Fibroblast of skin of right biceps (primary cell): ENCODE measurements around the gene SELENON.

Experiments used
- DNase-seq: peaks from one replicate; pipeline ENCODE4 v3.0.0-alpha.2; 2013

SELENON gene

DNA sequence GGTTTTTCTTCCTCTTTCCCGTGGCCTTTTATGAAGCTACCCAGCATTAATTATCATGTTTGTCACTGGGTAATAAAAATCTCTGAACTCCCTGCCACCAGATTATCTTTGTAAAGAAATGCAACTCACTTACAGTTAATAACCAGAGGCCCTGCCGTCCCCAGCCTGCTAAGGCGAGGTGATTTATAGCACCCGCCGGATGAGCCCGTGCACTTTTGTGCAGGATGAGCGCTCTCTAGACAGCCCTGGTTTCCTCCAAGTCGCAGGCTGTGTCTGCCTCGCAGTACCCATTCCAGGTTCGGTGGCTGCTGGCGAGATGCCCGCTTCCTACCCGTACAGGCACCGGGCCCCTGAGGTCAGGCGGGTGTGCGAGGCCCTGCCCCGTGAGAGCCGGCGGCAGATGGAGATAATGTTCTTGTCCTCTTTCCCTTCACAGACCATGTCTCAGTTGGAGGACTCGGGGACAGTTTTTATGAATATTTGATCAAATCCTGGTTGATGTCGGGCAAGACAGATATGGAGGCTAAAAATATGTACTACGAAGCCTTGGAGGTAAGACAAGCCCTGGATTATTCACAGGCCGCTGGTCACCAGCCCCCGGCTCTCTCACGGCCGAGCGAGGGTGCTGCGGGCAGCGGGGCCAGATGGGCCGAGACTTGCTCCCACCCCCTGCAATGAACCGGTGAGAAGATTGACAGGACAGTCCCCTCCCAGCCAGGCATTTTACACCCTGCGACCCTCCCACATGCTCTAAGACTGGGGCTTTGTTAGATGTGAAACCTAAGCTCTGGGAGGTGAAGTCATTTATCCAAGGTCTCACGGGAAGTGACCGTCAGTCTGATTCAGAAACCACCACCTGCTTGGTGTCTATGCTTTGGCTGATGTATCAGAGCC, 28.5 kb upstream of the SELENON start:
- DNase-seq: peak; percentile 13

DNA sequence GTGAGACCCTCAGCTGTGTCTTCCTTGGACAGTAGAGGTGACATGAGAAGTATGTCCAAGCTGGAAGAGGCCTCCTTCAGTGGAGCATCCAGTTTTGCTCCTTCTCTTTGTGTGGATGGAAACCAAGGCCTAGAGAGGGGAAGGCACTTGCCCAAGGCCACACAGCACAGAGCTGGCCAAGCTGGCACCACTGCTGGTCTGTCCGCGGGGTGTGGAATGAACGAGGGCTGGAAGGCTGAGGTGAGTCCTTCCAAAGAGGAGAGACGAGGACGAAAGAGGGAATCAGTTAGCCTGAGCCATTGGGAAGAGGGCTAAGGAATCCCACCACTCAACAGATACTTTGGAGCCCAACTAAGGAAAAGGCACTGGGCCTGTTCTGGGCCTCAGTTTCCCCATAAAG, 27.8 kb upstream of the SELENON start:
- DNase-seq: no peak

DNA sequence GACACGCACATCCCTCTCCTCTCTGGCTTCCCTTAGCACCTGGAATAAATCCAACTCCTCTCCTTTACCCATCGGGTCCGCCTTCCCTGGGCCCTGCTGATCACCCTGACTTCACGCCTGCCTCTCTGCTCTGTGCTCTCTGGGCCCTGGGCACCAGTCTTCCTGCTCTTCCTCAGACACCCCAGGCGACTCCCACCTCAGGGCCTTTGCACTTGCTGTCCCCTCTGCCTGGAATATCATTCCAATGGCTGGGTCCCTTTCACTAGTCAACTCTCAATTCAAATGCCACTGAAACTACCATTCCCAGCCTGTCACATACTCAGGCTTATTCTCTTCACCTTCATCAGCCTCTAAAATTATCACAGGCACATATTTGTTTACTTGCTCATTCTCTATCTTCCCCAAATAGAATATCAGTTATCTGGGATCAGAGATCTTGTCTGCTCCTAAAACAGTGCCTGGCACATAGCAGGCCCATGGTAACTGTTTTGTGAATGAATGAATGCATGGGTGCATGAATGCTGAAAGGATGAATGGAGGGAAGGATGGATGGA, 27.2 kb upstream of the SELENON start:
- DNase-seq: no peak

DNA sequence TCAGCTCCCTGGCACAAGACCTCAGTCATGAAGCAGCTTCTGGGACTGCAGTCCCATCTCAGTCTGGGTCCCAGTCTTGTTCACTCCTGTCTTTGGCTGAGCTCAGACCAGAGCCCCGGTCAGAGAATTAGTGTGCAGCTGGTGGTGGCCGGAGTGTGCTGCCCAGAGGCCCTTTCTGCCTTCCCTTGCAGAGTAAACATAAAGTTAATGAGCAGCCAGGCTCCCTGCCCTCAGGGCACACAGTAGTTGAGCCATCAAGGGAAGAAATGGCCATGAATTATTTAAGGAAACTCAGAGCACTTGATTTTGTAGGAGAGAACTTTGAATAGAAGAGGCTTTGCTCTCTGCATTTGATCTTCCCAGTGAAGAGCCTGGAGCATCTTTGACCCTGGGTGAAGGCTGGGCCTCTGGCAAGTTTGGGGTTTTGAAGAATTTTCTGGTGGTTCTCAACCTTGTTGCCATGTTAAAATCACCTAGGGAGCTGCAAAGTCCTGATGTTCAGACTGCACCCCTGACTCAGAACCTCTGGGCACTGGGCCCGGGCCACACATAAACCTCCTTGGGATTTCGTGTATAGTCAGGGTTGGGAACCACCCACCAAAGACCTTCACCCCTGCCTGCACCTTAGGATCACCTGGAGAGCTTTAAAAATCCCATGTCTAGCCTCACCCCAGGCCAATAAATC, 26.4 kb upstream of the SELENON start:
- no peak for DNase-seq

DNA sequence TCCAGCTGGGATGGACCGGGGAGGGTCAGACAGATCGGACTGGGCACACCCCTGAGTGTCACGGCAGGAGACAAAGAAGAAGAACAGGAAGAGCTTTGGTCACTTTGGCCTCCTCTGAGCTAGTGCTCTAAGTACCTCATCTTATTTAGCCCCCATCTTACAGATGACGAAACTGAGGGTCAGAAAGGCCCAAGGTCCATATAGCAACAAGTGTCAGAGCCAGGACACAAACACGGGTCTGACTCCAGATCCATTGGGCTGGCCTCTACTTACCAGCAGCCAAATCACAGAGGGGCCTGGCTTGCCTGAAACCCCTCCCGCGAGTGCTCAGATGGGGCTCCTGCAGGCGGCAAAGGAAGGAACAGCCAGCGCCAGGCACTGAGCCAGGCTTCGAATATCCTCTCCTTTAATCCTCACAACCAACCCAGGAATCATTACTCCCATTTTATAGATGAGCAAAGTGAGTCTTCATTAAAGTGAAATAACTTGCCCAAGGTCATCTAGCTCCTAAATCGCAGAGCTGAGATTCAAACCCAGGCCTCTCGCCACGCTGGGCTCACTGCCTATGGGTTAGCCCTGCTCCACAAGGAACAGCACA, 25.7 kb upstream of the SELENON start:
- DNase-seq: no peak

DNA sequence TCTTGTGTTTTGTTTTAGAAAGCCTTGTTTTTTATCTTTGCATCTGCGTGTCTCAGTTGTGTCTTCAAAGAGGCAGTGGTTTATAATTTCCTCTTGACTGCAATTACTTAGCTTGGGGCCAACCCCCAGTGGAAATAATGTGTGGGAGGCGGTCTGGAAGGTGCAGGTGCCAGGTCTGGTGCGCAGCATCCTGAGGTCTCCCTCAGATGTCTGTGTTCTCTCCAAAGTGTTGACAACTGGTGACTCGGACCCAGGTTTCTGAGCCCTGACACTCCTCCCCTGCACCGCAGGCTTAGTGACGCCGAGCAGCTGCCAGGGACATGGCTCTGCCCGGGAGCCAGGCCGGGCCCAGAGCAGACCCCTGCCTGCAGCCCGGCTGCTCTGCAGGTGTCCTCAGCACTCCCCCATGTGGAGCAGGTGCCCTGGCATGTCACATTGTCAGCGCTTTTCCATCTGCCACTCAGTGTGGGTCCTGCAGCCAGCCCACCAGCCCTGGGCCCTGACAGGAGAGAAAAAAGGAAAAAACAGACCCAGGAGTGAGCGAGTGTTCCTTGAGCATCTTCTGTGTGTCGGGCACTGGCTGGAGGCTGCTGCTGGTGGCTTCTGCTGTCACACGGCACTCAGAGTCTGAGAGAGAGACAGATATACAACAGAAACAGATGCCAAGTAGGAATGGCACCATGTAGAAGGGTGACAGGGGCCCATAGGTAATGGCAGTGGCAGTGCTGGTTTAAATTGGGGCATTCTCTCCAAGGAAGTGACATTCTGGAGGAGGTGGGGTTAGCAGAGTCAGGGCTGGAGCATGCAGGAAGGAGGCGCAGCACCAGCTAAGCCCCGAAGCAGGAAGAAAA, 24.8 kb upstream of the SELENON start:
- DNase-seq: no peak

DNA sequence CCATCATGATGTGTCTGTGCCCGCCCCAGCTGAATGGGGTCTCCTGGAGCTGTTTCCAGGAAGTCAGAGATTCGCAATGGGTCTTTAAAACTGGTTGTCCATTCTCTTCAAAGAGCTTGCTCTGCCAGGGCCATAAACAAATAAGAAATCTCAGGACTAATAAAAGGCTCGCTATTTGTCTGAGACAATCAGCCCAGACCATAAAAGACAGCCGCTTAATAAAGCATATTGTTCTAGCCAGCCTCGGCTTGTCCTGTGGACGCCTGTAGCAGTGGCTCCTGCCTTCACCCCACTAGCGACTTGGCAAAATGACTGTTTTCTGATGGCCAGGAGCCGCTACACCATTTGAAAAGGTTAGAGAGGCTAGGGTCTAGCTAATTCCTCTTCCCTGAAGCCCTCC, 20.6 kb upstream of the SELENON start:
- DNase-seq: no peak

DNA sequence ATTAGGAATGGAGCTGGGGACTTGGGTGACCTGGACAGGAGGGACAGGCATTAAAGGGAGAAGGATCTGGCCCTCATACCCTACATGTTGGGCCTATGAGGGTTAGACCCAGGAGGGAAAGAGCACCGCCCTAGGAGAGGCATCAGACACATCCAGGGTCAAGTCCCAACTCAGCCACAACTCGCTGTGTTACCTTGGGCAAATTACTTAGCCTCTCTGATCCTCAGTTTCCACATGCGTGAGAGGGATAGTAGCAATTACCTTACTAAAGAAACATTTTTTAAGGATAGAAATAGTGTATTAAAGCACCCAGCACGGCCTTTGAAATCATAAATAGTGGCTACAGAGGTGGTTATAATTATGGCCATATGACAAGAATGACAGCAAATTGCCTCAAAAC, 20.1 kb upstream of the SELENON start:
- DNase-seq: no peak

DNA sequence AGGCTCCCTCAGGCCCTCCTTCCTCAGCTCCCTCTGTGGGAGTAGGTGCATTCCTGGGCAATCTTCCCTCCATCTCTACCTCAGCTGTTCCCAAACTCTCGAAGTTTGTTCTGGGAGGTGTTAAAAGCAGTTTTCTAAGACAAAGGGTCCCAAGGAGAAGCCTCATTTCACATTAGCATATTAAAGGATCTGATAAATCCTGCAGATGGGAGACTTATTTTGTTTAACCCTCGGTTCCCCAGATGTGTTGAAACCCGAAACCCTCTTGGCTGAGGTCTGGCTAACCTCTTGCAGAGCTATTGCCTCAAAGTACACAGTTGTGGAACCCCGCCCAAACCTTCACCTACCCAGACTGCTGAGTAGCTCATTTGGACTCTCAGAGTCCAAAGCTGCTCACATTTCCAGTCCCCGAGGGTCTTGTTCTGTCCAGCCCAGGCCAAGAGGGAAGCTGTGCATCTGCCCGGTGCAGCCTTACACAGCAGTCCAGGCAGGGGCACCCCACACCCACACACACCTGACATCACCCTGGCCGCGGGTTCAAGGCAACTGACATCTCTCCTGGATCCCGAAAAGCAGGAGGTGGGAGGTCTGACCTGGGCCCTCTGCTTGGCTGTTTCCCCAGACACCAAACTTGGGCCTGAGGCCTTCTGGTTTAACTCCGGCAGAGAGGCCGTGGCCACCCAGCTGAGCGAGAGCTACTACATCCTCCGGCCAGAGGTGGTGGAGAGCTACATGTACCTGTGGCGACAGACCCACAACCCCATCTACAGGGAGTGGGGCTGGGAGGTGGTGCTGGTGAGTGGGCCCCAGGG, 19.5 kb upstream of the SELENON start:
- no peak for DNase-seq

DNA sequence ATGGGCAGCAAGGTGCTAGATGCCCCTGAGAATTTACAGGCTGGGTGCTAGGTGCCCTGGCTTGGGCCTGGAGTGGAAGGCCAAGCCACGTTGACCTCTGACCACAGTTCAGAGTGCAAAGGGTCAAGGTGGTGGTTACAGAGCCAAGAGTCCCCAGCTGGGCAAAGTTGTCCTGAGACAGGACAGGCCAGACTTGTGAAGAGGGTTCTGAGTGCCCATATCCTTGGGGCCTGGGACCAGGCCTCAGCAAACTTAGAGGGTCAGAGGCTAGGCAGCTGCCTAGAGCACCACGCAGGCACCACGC, 18.9 kb upstream of the SELENON start:
- no peak for DNase-seq

DNA sequence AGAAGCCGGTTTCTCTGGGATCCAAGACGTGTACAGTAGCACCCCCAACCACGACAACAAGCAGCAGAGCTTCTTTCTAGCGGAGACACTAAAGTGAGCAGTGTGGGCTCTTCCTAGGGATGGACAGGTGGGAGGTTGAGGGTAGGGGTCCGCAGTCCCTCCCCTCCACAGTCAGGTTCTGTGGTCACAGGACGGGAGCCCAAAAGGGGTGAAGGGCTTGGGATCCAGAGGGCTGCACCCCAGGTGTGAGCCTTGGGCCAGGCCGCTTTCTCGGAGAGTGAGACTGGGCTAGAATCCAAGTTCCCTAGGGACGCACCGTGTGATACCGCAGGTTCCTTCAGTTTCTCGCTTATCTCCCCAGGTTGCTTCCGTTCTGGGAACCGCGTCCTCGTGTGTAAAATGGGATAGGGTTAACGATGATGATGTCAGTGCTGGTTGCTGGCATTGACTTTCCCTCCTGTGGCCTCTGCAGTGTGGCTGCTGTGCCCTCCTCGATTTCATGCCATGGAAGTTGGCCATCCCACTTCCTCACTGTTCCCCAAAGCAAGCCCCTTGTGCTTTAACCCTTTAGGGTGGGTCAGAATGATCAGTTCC, 17.3 kb upstream of the SELENON start:
- DNase-seq: no peak

DNA sequence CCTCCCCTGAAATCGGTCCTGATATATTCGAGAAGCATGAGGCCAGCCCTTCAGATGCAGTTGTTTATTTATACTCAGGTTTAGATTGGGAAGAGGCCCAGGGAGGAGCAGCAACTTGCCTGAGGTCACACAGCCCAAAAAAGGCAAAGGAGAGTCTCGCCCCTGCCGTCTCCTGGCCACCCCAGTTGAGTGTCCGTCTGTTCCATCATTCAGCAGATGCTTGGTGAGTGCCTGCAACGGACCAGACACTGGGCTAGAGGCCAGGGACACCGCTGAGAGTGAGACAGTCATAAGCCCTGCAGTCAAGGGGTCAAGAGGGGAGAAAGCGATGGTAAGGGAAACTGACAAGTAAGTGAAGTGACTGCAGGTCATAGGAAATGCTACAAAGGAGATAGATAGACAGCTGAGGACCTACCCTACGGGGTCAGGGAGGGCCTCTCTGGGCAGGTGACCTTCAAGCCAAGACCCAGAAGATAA, 15.4 kb upstream of the SELENON start:
- no peak for DNase-seq

DNA sequence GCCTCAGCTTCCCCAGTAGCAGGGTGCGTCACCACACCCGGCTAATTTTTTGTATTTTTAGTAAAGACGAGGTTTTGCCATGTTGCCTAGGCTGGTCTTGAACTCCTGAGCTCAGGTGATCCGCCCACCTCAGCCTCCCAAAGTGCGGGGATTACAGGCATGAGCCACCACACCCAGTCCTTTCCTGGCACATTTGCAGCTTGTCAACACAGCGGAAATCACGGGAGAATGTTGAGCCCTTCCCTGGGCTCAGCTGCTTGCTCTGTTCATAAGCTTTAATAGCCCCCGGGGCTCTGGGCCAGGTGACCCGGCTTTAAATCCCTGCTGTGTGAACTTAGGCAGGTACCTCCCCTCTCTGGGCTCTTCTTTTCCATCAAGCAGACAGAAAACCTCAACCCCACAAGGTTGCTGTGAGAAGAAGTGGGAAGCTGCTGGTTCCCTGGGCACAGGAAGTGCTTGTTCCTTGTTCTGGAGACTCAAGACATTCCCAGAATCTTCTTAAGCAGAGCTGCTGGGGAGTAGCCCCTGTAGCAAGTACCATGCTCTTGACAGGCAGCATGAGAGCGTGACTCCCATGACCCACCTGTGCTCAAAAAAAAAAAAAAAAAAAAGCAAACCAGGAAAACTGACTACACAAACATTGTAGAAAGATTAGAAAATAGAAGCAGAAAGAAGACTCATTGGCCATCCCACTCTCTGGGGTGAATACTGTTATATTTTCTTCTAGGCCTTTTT, 14.5 kb upstream of the SELENON start:
- DNase-seq: no peak

DNA sequence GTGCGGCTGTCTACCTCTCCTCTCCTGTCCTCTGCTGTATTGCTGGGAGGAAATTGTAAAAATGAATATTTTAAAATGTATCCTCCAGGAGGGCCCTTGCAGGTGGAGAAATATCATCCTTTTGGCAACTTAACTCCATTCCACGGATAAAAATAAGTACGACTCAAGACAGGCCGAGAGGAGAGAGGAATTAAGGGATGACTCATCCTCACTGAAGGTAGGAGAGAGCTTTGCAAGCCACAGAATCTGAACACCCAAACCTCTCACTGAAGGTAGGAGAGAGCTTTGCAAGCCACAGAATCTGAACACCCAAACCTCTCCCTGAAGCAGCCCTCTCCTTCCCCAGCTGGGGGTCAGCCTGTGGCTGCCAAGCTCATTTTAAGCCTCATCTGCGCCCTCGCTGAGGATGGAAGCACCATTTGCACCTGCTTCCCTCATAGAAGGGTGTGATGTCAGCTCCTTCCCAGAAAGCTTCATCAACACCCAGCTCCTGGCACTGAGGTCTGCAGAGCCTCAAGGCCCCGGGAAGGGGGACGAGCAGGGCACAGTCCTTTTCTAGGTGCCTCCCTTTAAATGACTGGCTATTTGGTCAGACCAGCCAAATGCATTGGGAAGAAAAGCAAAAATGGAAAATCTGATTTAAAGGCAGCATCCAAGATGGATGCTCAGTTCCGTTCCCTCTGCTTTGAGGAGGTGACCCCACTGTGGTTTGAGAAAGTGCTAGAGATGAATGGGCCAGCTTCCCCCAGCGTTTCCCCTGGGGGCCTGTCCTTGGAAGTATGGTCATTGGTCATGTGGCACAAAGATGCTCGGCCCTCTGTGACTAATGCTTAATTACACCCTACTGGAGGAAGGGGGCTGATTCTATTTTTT, 12.9 kb upstream of the SELENON start:
- peak; percentile 41 for DNase-seq

DNA sequence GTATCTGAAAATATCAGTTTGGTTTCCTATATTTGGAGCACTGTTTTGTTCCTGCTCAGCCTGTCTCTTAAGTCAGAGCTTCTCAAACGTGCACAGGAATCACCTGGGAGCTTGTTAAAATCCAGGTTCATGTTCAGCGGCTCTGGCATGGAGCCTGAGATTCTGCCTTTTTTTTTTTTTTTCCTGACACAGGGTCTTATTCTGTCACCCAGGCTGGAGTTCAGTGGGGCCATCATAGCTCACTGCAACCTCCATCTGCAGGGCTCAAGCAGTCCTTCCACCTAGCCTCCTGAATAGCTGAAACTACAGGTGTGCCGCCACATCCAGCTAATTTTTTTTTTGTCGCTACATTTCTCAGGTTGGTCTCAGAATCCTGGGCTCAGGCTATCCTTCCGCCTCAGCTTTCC, 12.2 kb upstream of the SELENON start:
- DNase-seq: no peak

DNA sequence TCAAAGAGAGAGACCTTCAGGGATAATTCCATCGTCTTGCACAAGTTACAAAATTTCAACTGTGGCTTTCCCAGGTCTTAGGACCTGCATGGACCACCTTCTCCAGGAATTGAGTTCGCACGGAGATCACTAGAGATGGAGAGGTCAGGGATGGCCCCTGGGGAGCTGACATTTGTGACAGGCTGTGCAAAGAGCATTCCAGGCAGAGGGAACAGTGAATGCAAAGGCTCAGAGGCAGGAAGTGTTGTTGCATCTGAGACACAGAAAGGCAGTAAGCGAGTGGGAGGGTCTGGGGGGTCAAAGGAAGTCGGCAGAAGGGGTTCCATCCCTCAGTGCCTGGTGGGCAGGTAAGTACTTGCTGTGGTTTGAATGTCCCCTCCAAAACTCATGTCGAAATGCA, 9.5 kb upstream of the SELENON start:
- DNase-seq: no peak

DNA sequence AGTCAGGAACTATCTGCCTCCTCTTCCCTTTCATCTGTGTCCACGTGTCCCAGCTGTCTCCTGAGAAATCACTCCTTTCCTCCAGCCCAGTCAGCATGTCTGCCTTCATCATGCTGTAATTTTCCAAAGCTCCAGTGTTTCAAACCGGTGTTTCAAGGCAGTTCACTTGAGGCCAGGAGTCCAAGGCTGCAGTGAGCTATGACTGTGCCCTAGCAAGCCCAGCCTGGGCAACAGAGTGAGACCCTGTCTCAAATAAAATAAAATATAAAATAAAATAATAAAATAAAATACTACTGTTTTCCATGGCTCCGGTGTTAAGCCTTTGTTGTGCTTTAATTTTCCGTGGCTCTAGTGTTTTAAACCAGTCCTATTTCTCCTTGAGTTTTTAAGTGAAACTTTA, 7.9 kb upstream of the SELENON start:
- DNase-seq: no peak

DNA sequence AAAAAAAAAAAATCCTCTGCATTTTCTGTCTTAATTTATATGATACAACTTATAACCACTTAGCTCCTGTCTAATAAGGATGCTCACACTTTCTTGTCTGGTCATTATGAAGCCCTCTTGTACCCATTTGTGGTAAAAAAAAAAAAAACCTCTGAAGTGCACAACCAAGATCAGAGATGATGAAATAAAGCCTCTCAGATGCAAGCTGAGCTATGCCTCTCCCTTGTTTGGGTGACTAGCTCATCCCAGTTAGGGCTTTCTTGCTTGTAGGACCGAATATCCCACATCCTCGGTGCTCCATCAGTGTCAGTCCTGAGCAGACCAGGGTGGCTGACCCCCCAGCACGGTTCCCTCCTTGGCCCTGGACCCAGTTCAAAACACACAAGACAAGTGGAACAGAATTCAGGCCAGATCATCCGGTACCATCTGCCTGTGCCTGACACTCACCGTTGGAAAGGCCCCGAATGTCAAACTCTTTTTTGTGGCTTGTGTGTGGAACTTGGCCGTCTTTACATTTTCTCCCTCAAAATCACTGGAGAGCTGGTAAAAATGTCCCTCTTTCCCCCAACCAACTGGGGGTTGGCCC, 6.3 kb upstream of the SELENON start:
- DNase-seq: no peak

DNA sequence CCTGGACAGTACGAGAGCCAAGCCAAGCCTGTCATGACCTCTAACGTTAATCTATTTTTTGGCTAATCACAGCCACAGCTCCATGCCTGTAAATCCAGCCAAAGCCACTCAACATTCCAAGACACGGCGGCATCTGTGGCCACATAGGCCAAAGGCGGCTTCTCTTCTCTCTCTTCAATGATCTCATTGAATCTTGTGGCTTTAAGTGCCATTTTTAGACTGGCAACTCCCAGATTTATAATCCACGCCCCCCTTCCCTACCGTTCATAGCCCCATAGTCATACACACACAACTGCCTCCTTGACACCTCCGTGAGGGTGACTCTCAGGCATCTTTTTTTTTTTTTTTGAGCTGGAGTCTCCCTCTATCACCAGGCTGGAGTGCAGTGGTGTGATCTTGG, 5.7 kb upstream of the SELENON start:
- no peak for DNase-seq
